HepG2 (cell line): ENCODE results near the gene DNPEP. TPM values are rescaled to one million over a fixed set of nuclear protein-coding genes. Genes with fewer than 3 reads are reported as not detected.

Source experiments
- ATAC-seq: fragments of 200-7000 bp; cut with Tn5 transposase; 3 replicates; pipeline ENCODE4 v1.9.1; 2020; ENCODE audit warnings: mild to moderate bottlenecking, moderate library complexity
- BruUV-seq: library from RNA; stranded (reverse); fragments of 400-500 nt; replicated peaks from 2 replicates; lab custom pipeline; 2021; lab: Mats Ljungman, UMichigan
- CTCF ChIA-PET: fragments of 300-600 bp; formaldehyde crosslinking; extraction: SDS; loops from one replicate; lab custom pipeline; 2021; ENCODE audit warnings: low total read pairs, inconsistent platforms, low intra/inter-chr PET ratio; lab: Yijun Ruan, JAX
- POLR2A ChIA-PET: fragments of 350-600 bp; sonication (Branson Sonifier 250); formaldehyde crosslinking; loops from one replicate; lab custom pipeline; 2020; ENCODE audit warnings: antibody characterized with exemption, inconsistent platforms; lab: Yijun Ruan, JAX
- DNase-seq: peaks from one replicate; pipeline ENCODE4 v3.0.0-alpha.2; 2015; ENCODE audit warnings: low spot score
- FAIRE-seq: peaks from 3 replicates; lab custom pipeline; 2011; peaks lifted over from hg19 to GRCh38; lab: Jason Lieb, UNC
- H2AFZ ChIP-seq: one replicate; pipeline ENCODE4 v1.6.1; 2011; ENCODE audit warnings: low read length, inconsistent platforms
- H3K27ac ChIP-seq: fragments of 300-600 bp; 3 replicates; pipeline ENCODE4 v1.8.0; 2011; ENCODE audit warnings: mixed run types, mild to moderate bottlenecking, mixed read lengths, low read length, inconsistent platforms; ENCODE audit not compliant: insufficient read depth; ENCODE audit errors: extremely low read length
- H3K27me3 ChIP-seq, 2 experiments: fragments of 200-600 bp in 1 of 2; 2 replicates in 1 of 2; 3 replicates in 1 of 2; pipeline versions ENCODE4 v1.6.0 to v1.8.0; 2011; ENCODE audit warnings: low read length in 2 of 2, mild to moderate bottlenecking in 2 of 2, moderate library complexity in 2 of 2, inconsistent platforms in 1 of 2; ENCODE audit not compliant: insufficient read depth in 2 of 2, control insufficient read depth in 1 of 2
- H3K36me3 ChIP-seq, 2 experiments: fragments of 200-600 bp in 1 of 2; replicated peaks in 1 of 2; 2 replicates in 1 of 2; 3 replicates in 1 of 2; pipeline versions ENCODE4 v1.5.1 to v1.8.0; 2011; ENCODE audit warnings: low read length in 2 of 2, inconsistent platforms in 1 of 2; ENCODE audit not compliant: insufficient read depth in 2 of 2, control insufficient read depth in 1 of 2
- H3K4me1 ChIP-seq: 2 replicates; pipeline ENCODE4 v1.5.1; 2012; ENCODE audit warnings: low read length, inconsistent platforms; ENCODE audit not compliant: insufficient read depth
- H3K4me2 ChIP-seq: 2 replicates; pipeline ENCODE4 v1.6.0; 2011; ENCODE audit warnings: low read depth, low read length, inconsistent platforms
- H3K4me3 ChIP-seq, 3 experiments: fragments of 200-600 bp in 1 of 3; sonication (generic), shearing (Covaris generic) in 1 of 3; replicated peaks in 1 of 3; 2 replicates each; pipeline ENCODE4 v1.5.1; 2011 to 2016; ENCODE audit warnings: low read length in 3 of 3, inconsistent platforms in 2 of 3, low read depth in 2 of 3, mild to moderate bottlenecking in 2 of 3, control low read depth in 1 of 3, mixed read lengths in 1 of 3; ENCODE audit not compliant: insufficient read depth in 1 of 3
- H3K79me2 ChIP-seq: one replicate; pipeline ENCODE4 v1.6.1; 2011; ENCODE audit warnings: low read length, inconsistent platforms; ENCODE audit not compliant: insufficient read depth
- H3K9ac ChIP-seq: 2 replicates; pipeline ENCODE4 v1.6.0; 2011; ENCODE audit warnings: mild to moderate bottlenecking, low read depth, low read length, inconsistent platforms; ENCODE audit not compliant: insufficient read depth
- H3K9me3 ChIP-seq: 2 replicates; pipeline ENCODE4 v1.5.1; 2012; ENCODE audit warnings: mild to moderate bottlenecking, low read length
- H4K20me1 ChIP-seq: 2 replicates; pipeline ENCODE4 v1.6.0; 2011; ENCODE audit warnings: inconsistent platforms, mild to moderate bottlenecking, low read length, moderate library complexity; ENCODE audit not compliant: insufficient read depth
- CTCF ChIP-seq: sonication (generic); formaldehyde crosslinking; IDR thresholded peaks from 2 replicates; pipeline ENCODE4 v1.5.0; 2020; ENCODE audit warnings: mild to moderate bottlenecking, missing genetic modification reagents, moderate library complexity
- HNF4A ChIP-seq: sonication (generic); formaldehyde crosslinking; IDR thresholded peaks from 2 replicates; pipeline ENCODE4 v1.4.0; 2020; ENCODE audit warnings: missing genetic modification reagents
- REXO4 ChIP-seq: sonication (generic); formaldehyde crosslinking; IDR thresholded peaks from 2 replicates; pipeline ENCODE4 v1.8.0; 2022; ENCODE audit warnings: missing genetic modification reagents, mild to moderate bottlenecking, borderline replicate concordance
- STAG1 ChIP-seq: sonication (generic); formaldehyde crosslinking; IDR thresholded peaks from 2 replicates; pipeline ENCODE4 v1.4.0; 2020; ENCODE audit warnings: missing genetic modification reagents
- ZNF543 ChIP-seq: sonication (generic); formaldehyde crosslinking; IDR thresholded peaks from 2 replicates; pipeline ENCODE4 v1.4.0; 2020; ENCODE audit warnings: mild to moderate bottlenecking, missing genetic modification reagents
- WGBS: methylation state at CpG from one replicate; pipeline ENCODE4 v1.1.6; 2017; ENCODE audit warnings: low lambda C conversion rate; 5-methylcytosine and 5-hydroxymethylcytosine counted together
- in situ Hi-C: cut with HindIII; loops from 2 replicates; pipeline ENCODE4 v1.10.0; 2017; ENCODE audit warnings: low pct_unique_long_range_greater_than_20kb; ENCODE audit not compliant: extremely low pct_ligation_motif_present
- intact Hi-C: fragments of 100-400 bp; cut with micrococcal nuclease; formaldehyde crosslinking; loops from one replicate; pipeline ENCODE4 v1.10.0; 2022; ENCODE audit not compliant: unreplicated experiment
- polyA plus RNA-seq, 8 experiments: library from polyadenylated mRNA; depleted of rRNA in 3 of 8; stranded (reverse) in 7 of 8; unstranded in 1 of 8; fragments of >200 nt; fragmentation: Illumina TruSeq in 4 of 8; extraction: Trizol in 4 of 8; gene quantifications; 2 replicates each; pipeline versions ENCODE4 v1.2.1 to v1.2.3, GENCODE V29; 2011 to 2016; ENCODE audit warnings: low read depth in 4 of 8, missing spikeins in 1 of 8, mixed read lengths in 1 of 8; ENCODE audit not compliant: insufficient read depth in 1 of 8
- total RNA-seq, 5 experiments: library from RNA; depleted of rRNA; stranded (reverse); fragments of >200 nt; fragmentation: Illumina TruSeq; extraction: Trizol; gene quantifications; 2 replicates each; pipeline ENCODE4 v1.2.3, GENCODE V29; 2016; ENCODE audit warnings: low read depth in 1 of 5
- TF ChIP-seq, protein P1 (sequence below): sonication (generic); formaldehyde crosslinking; IDR thresholded peaks from 2 replicates; pipeline ENCODE4 v1.9.0; 2022; ENCODE audit warnings: missing genetic modification reagents, mild to moderate bottlenecking, borderline replicate concordance

DNPEP gene
- total and polyA plus RNA-seq, 2 of the 13 experiments (the other 11 are each of a cell fraction or from before 2014, with no cell fraction given), result 104 to 109 TPM

DNA sequence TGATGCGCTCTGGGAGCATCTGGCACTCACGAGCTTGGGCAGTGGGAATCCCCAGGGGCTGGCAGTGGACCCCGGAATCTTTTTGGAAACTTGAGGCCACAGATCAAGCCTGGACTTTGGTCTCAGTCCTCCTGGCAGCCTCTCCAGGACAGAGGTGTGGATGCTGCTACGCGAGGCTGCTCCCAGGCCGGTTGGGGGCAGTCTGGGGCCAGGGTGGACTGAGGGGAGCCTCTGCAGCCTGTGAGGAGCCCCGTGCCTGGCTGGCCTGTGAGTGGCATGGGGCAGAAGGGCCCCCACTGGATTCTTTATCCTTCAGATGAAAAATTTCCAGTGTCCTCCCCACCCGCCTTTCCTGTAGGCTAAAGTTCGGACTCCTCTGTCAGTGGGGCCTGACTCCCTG lies 17.7 kb upstream of the DNPEP start:
- Histone ChIP-seq H3K79me2 (no peaks in the 10 kb centered on the region), H3K4me1 (peaks cover 30% of the 10 kb centered on the region), H3K9ac (no peak overlapping the region), H3K4me2 (no peak overlapping the region), H2AFZ (no peak overlapping the region), H3K27me3 (peaks cover 3 to 39% of the 10 kb centered on the region in 2 experiments; a peak in 4 of 5 replicates), H4K20me1 (no peaks in the 10 kb centered on the region; the same call in 1 of the 2 replicates), H3K9me3 (no peaks in the 10 kb centered on the region), H3K27ac (no peak overlapping the region), H3K36me3 (no peaks in the 10 kb centered on the region), H3K4me3 (no peak overlapping the region)
- ChIA-PET POLR2A (no interaction called here), CTCF (no interaction called here)
- no TSS peak for BruUV-seq
- in situ Hi-C loops (no loop called here), intact Hi-C loops (no loop called here)
- WGBS, result 38% methylated on average over 6 of the region's 9 CpGs
- peak; percentile 93; the same call in 1 of the 2 replicates for TF ChIP-seq ZNF543 (CRISPR knock-in tag)
- TF ChIP-seq REXO4 (CRISPR knock-in tag), result no peak
- TF ChIP-seq, protein P1, sequence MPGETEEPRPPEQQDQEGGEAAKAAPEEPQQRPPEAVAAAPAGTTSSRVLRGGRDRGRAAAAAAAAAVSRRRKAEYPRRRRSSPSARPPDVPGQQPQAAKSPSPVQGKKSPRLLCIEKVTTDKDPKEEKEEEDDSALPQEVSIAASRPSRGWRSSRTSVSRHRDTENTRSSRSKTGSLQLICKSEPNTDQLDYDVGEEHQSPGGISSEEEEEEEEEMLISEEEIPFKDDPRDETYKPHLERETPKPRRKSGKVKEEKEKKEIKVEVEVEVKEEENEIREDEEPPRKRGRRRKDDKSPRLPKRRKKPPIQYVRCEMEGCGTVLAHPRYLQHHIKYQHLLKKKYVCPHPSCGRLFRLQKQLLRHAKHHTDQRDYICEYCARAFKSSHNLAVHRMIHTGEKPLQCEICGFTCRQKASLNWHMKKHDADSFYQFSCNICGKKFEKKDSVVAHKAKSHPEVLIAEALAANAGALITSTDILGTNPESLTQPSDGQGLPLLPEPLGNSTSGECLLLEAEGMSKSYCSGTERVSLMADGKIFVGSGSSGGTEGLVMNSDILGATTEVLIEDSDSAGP (CRISPR knock-in tag), result peak; percentile 36; the same call in 1 of the 2 replicates
- TF ChIP-seq STAG1 (CRISPR knock-in tag), result peak; percentile 25; the same call in 1 of the 2 replicates
- peak; percentile 53 for TF ChIP-seq HNF4A (CRISPR knock-in tag)
- peak; percentile 58 for TF ChIP-seq CTCF (CRISPR knock-in tag)
- DNase-seq, result no peak
- no peak for FAIRE-seq
- ATAC-seq, result peak; percentile 61
